GM12874 (cell line): ENCODE measurements around the gene WWOX.

Experiments
- TF ChIP-seq, protein P1 (sequence below): IDR thresholded peaks from 2 replicates; pipeline ENCODE4 v1.5.1; 2011; ENCODE audit warnings: low read depth, mild to moderate bottlenecking, control low read depth, low read length, moderate library complexity; ENCODE audit not compliant: insufficient read depth

Gene WWOX

GRCh38 chr16:78405833-78406232 lies 306.4 kb downstream of the WWOX start:
- TF ChIP-seq, protein P1, sequence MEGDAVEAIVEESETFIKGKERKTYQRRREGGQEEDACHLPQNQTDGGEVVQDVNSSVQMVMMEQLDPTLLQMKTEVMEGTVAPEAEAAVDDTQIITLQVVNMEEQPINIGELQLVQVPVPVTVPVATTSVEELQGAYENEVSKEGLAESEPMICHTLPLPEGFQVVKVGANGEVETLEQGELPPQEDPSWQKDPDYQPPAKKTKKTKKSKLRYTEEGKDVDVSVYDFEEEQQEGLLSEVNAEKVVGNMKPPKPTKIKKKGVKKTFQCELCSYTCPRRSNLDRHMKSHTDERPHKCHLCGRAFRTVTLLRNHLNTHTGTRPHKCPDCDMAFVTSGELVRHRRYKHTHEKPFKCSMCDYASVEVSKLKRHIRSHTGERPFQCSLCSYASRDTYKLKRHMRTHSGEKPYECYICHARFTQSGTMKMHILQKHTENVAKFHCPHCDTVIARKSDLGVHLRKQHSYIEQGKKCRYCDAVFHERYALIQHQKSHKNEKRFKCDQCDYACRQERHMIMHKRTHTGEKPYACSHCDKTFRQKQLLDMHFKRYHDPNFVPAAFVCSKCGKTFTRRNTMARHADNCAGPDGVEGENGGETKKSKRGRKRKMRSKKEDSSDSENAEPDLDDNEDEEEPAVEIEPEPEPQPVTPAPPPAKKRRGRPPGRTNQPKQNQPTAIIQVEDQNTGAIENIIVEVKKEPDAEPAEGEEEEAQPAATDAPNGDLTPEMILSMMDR = no peak

- TF ChIP-seq, protein P1 = no peak
These were observed 307.7 kb downstream of the WWOX start for GRCh38 chr16:78407191-78407590.

- TF ChIP-seq, protein P1 = no peak
These were observed 314.2 kb downstream of the WWOX start for GRCh38 chr16:78413651-78414050.

DNA sequence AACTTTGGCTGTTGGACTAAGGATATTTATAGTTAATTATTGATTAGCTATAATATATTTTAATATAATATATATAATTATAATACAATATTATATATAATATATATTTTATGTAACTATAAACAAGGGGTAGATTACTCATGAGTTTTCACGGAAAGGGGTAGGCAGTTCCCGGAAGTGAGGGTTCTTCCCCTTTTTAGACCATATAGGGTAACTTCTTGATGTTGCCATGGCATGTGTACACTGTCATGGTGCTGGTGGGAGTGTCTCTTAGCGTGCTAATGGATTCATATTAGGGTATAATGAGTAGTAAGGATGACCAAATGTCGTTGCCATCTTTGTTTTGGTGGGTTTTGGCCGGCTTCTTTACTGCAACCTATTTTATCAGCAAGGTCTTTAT lies 315.6 kb downstream of the WWOX start:
- TF ChIP-seq, protein P1 = no peak

GRCh38 chr16:78415669-78416068 lies 316.2 kb downstream of the WWOX start:
- TF ChIP-seq, protein P1 = no peak

- TF ChIP-seq, protein P1 = no peak
These were observed 316.9 kb downstream of the WWOX start for GRCh38 chr16:78416400-78416799.

- TF ChIP-seq, protein P1 = no peak
These were observed 321.8 kb downstream of the WWOX start for GRCh38 chr16:78421181-78421708.
